Stimulated activated CD4-positive, alpha-beta T cell treated with anti-CD3 and anti-CD28 coated beads, Interleukin-4, amount 100 ng/mL, for 1 hour (primary cell): ENCODE measurements around the gene C3orf20.

Experiments used
- DNase-seq: peaks from one replicate; pipeline ENCODE4 v3.0.0-alpha.2; 2020

The C3orf20 gene

DNA sequence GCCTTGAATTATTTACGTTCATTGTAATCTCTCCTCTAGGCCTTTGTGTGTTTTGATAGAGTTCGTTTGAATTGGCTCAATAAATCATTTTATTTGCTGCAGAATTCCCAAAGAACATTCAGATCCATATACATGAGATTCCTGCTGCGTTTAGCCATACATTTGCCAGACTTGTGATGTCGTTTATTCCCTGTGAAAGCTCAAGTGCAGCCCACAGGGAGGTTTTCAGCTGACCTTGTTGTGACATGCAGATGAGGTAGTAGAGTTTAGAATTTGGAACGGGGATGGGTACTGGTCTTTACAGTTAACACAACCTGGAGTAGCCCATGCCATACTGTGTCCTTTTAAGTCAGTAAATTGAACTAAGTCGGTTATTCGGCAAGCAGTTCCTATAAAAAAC is at the start of gene C3orf20:
C3orf20 (plus strand) TSS at position 301 of the 400 bp plus-strand sequence. CDS start 7,573 bp downstream, outside the sequence.
- no peak for DNase-seq

DNA sequence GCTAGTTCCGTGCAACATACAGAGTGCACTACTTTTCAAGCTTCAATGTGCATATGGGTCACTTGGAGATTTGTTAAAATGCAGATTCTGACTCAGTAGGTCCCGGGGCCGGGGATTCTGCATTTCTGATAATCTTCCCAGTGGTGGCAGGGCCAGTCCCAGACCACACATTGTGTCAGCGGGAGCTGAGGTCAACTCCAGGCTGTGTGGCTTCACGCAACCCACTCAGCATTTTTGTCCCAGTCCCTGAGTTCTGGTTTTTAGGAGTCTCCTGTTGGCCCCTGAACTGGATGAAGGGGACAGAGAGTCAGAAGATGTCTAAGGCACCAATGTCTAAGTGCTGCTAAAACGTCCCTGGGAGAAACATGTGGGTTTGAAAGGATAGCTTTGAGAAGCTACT is 49.5 kb upstream of the C3orf20 start:
- no peak for DNase-seq

DNA sequence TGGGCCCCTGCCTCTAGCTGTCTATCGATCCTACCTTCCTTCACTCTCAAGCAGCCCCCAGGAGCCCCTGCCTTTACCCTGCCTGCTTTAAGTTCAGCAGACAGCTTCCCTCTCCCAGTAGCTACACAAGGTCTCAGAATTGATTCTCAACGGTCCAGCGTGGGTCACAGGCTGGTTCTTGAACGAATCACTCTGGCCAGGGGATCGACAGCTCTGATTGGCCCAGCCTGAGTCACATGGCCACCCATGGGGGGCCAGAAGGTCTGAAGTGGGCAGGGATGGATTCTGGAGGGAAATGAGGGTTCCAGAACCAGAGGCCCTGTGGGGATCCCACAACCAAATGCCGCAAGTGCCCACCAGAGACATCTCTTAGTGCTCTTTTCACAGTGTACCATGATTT is 47.1 kb upstream of the C3orf20 start:
- DNase-seq, result no peak

DNA sequence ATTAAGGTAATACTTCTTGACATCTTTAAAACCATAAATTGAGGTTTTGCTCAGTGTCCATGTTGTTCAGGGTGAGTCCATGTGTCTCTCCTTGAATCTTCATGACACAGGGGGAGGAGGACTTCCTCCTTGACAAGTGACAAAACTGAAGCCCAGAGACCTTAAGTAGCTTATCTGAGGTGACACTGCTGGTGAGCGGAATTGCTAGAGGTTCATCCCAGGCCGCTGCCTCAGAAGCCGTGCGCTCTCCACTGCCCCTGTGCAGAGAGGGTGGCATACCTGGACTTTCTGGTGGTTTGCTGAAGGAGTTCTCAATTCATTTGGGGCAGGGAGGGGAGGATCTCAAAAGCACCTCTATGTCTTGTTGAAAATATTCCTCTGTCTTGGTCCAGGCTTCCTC is 46.5 kb upstream of the C3orf20 start:
- no peak for DNase-seq

DNA sequence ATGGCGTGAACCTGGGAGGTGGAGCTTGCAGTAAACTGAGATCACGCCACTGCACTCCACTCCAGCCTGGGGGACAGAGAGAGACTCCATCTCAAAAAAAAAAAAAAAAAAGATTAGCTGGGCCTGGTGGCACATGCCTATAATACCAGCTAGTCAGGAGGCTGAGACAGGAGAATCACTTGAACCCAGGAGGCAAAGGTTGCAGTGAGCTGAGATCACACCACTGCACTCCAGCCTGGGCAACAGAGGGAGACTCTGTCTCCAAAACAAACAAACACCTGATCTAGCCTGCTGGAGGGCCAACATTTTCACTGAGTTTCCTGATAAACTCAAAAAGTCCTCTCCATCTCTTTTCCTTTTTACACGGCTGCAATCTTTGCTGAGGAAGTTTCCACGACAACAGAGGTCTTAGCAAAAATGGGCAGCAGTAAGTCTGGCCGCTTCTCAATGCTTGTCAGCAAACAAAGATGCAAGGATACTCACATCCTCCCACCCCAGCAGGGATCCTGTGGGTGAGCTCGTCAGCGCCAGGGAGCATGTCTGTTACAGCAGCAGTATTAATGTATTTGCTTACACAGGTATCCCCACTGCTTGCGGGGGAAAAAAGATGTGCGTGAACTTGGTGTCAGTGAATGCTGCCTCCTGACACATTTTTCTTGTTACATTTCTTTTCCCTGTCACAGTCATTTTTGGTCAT is 44.4 kb upstream of the C3orf20 start:
- no peak for DNase-seq

DNA sequence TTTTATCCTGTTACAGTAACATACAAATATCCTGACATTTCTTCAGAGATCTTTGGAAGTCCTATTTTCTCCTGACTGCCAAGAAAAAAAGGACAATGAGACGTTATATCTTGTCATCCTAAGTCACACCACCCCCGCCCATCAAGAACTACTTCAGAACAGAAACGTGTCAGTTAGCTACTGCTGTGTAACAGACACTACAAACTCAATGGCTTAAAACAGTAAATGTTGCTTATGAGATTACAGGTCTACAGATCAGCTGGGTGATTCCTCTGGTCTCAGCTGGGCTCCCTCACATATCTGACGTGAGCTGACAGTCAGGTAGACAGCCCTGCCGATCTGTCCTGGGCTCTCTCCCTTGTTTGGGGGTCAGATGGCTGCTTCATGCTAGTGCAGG is 43.8 kb upstream of the C3orf20 start:
- no peak for DNase-seq

DNA sequence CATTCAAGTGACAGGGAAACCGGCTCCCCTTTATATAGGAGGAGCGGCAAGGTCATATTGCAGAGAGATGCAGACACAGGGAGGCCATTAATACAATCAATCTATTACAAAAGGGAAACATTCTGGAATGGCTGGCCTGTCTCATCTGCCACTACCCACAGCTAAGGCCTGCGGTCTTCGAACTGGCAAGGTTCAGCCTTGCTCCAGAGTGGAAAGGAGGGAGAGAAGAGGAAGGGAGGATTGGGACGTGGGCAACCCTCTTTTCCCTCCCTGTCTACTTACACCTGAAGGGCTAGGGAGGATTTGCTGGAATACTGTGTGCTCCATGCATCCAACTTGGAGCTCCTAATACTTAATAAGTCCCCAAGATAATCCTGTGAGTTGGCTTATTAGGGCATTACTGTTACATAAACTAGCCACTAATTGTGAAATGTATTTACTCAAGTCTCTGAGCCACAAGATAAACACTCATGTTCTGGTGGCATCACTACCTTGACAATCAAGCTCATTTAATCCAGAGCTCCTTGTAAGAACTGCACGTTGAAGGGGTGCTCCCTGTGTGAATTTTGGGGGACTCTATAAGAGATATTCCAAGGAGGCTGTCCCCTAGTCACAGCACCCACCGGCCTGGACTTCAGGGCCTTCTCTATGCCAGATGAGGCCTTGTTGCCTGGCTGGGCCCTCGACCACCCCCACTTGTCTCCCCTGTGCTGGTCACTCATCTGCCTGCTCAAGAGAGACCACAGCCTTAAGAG is 43.1 kb upstream of the C3orf20 start:
- no peak for DNase-seq

DNA sequence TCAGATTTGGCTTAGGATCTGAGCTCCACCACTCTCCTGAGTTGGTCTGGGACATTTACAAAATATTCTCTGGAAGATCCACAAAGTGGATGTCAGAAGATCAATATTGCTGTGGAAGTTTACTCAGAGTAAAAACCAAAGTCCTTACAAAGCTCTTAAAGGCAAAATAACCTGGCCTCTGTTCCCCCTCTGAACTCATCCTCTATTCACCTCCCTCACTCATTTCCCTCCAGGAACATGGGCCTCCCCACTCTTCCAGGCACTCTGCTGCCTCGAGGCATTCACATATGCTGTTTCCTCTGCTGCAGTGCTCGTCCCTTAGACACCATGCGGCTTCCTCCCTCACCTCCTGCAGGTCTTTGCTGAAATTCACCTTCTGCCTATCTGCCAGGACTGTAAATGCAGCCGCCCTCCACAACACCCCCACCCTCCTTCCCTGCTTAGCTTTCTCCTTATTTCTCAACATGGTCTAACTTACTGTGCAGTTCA is 42.5 kb upstream of the C3orf20 start:
- DNase-seq, result no peak

DNA sequence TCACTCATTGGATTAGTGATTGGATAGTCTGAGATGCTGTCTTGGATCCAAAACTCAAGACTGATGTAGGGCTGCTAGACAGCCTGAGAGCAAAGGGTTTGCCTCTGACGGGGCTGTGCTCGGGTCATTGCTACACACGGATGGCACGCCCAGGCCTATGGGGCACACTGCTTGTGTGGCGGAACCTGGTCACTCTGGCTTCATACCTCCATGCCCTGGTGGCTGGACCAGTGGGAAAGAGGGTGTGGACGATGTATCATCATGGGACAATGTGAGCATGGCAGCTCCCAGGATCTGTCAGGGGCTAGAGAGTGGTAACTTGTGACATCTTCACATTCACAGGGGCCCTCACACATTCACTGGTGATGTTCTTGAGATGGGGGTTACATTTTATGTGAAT is 41.5 kb upstream of the C3orf20 start:
- DNase-seq, result no peak

DNA sequence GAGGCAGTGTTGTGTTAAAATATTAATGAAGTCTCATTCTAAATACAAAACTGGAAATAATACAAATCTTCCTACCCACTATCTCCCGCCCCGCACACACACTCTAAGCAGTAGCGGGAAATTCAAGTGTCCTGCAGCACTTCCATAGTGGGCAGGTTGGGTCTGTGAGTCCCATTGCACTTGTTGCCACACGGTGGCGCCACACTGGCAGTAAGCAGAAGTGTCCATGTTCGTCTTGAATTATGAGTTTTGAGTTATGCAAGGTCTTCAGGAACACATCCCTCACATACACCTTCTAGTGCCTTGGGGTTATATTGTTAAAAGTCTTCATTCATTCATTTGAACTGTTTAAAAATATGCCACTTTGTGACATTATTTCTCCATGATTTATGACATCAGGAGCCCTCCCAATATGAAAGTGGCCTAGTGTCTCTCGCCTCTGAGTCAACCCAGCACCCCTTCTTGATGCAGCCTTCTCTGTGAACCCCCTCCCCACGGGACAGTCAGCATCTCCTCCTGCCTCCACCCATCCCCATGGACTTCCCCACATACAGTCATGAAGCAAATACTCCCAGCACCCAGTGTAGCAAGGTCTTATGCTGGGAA is 41.0 kb upstream of the C3orf20 start:
- DNase-seq, result peak; percentile 64

DNA sequence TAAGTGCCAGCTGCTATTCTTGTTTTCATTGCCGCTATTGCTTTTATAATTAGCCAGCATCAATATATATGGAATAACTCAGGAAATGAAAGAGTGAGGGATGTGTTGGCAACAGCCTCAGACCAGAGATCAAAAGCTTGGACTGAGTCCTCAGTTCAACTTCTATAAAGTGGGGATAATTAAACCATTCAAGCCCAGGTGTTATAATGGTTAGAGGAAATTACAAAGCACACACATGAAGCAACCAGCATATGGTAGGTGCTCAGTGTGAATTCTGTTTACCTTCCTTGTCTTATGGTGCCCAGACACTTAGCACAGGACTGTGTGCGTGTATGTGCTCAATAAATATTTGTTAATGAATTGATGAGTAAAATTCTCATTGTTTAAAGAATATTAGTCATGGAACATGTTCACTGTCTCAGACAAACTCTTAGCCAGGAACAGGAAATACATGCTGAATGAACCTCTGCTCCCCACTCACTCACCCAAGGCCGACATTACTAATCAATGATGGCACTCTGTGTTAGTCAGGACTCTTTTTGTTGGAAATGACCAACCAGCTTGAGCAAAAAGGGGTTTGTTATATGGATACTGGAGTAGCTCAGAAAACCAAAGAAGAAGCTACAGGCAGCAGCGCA is 40.1 kb upstream of the C3orf20 start:
- DNase-seq, result no peak

DNA sequence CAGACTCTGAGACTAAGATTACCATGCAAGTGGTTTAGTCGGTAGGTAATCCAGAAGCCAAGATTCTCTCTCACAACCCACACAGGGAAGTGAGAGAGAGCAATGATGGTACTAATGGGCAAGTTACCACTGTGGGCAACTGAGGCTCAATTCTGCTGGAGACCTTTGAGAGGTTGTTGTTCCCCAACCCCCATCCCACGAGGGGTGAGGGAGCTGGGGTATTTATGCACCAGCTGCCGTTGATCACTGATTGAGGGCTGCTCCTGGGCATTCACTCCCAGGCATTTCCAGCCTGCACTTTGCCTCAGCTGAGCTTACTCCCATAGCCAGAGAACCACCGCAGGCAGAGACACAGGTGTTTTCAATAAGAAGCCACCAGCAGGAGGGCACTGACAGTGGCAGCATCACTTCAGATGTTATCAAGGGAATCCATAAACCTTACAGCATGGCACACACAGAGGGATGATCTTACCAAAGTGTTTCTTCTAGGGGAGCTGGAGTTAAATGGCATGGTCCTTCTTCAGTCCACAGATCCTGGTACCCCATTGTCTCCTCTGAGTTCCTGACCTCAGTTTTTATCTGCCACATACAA is 38.3 kb upstream of the C3orf20 start:
- no peak for DNase-seq

DNA sequence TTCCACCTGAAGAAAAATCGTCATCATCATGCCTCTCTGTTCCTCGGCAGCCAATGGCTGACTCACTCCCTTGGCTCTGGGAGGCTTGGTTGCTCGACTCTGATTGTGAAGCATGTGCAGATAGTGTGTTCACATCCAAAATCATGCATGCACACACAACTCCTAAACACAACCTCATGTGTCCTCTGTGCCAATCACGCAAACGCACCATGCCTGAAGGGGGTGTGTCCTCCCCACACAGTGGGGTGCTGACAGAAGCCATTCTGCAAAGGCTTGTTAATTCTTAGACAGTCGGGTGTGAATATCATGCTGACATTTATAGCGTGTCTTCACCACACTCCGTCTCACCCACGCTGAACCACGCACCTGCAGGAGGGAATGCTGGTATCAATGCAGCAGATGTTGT is 34.8 kb upstream of the C3orf20 start:
- DNase-seq, result no peak

DNA sequence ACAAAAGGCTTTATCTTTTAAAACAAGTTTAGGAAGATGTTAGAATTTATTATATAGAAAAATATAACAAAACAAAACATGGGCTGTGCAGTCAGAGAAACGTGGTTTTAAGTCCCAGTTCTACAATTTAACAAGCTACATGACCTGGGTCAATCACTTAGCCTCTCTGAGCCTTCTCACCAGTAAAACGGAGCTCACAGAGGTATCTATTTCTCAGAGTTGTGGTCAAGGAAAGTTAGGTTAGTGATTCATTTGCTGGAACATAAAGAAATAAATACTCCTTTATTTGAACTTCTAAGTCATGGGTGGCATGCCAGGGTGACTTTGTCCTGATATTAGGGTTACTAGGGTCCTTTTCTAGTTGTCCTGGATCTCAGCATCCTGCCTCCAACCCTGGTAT is 34.2 kb upstream of the C3orf20 start:
- no peak for DNase-seq

DNA sequence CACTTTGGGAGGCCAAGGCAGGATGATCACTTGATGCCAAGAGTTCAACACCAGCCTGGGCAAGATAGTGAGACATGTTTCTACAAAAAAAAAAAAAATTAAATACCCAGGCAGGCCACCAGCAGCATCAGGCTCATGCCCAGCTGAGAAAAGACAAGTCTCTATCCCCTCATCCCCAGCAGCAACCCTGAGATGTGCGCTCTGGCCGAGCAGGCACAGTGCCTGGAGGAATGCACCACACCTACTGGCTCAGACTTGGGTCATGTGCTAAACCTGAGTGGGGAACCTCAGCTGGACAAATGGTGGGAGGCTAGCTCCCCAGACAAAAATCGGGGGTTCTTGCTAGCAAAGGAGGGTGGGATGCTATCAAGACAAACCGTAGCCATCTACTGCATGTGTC is 33.6 kb upstream of the C3orf20 start:
- DNase-seq, result no peak

DNA sequence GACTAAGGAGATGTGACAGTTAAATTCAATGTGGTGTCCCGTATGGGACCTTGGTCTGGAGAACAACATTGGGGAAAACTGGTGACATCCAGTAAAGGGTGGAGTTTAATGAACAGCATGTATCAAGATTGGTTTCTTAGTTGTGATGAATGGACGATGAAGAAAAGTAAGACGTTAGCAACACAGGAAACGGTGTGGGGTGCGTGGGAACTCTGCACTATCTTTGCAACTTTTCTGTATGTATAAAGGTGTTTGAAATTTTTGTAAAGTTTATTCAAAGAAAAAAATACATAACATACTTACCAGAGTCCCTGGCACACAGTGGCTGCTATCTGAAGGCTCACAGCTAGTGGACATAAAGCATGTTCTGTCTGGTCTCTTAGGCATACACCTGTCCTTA is 29.5 kb upstream of the C3orf20 start:
- no peak for DNase-seq

DNA sequence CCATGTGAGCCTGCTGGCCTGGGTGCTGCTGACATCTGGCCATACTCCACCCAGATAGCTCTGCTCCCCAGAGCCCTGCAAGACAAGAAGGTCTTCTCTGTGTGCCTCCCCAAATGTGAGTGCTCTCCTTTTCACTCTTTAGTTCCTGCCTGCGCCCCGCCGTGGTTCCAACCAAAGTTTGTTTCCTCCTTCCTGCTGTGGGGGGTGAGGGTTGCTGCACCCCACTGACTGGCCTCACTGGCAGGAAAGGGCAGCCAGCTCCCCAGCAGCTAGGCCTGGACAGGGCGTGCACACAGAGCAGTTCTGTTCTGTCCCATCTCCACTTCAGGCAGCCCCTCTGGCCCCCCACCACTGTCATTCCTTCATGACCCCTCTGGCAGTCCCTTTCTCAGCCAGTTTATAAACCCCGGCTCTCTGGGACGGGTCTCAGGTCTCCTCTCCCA is 28.8 kb upstream of the C3orf20 start:
- DNase-seq, result no peak

DNA sequence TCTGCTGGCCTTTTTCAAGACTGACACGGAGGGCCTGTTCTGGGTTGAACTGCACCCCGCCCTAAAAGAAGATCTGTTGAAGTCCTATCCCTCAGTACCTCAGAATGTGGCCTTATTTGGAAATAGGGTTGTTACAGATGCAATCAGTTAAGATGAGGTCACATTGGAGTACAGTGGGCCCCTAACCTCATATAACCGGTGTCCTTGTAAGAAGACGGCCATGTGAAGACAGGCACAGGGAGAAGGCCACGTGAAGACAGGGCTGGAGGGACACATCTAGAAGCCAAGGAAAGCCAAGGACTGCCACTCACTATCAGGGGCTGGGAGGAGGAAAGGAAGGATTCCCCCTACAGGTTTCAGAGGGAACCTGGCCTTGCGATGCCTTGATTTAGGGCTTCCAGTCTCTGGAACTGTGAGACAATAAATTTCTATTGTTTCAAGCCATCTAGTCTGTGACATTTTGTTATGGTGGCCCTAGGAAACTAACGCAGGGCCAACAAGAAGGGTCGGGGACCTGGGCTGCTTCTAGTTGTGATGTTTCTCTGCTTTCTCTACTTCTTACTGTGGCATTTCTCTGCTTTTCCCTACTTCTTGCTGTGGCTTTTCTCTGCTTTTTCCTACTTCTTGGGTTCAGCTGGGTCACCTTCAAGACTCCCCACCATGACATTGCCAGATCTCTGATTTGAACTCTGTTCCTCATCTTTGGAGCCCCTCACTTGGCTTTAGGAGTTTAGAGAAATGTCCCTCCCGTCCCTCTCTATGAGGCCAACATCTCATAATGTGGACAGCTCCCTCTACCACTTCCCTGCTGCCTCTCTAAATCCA is 28.1 kb upstream of the C3orf20 start:
- no peak for DNase-seq

DNA sequence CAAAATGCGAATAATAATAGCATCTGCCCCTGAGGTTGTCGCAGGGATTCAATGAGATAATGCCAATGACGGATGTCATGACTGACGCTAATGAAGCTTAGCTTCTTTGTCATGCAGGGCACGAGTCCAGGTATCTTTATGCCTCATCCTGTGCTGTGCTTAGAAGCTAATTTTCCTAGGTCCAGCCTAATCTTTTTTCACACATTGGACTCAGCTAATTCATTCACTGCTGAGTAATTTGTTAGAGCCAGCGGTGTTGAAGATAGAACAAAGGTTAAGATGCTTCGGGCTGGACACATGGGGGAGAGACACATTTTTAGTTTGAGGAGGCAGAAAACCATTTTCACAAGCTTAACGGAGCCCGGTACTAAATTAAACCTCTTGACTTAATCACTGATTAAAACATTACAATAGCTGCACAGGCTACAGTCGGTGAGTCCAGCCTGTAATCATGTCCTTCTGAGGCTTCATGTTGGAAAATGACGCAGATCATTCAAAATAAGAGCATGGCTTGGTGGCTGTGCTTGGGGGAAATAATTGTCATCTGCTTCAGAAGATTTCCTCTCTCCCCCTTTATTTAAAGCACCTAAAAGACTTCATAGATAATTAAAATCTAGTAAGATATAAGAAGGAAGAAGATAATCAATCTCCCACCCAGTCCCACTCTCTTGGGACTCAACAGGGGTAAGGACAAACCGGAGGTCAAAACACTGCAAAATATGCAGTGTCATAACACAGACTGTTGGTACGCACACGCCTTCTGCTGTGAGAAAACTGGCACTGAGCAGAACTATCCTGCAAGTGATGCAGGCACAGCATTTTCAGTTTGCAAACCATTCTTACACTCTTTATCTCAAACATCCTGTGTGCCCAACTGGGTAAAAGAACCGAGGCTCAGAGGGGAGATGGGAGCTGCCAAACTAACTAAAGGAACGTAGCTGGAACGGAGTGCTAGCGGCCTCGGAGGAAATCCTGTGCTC is 26.7 kb upstream of the C3orf20 start:
- DNase-seq, result no peak

DNA sequence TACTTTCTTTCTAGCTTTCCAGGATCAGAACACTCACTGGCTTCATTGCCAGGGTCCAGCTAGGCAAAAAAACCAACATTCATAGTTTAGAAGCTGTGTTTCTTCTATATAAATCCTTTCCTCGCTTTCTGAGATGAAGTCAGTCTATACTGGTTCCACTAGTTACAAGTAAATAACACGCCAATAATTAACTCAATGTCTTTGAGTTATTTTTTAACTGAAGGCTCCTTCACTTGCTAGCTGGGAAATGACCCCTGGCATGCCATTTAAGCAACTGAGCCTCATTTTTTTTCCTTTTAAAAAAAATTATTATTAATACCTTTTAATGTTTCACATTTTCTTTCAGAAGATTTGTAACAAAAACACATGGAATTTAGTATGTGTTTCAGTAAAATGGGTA is 25.5 kb upstream of the C3orf20 start:
- DNase-seq, result no peak

DNA sequence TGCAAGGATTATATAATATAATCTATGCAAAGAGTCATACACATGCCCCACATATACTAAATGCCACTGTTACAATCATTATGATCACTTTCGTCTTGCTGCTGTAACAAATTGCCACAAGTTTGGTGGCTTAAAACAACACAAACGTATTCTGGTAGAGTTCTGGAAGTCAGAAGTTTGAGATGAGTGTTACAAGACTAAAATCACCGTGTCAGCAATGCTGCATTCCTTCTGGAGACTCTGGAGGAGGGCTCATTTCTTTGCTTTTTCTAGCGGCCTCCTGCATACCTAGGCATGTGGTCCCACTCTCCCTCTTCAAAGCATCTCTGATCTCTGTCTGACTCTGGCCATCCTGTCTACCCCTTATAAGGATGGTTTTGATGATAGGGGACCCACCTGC is 24.7 kb upstream of the C3orf20 start:
- DNase-seq, result no peak
